ENCODE measurements around the gene IL10RA.

Gene IL10RA

GRCh38 chr11:117980280-117980679 is 5.9 kb upstream of the IL10RA start:
- H3K36me3 ChIP-seq = no peaks in the 10 kb centered on the region
- no peaks in the 10 kb centered on the region for H3K27me3 ChIP-seq (ENCODE audit: insufficient read depth, low read depth, severe bottlenecking)
- no peak overlapping the region for H3K4me3 ChIP-seq (ENCODE audit: low read depth, low read length)
- DNase-seq = no peak
- no peak for TF ChIP-seq CTCF (IDR thresholded peaks at IDR 0.05; ENCODE audit: low read depth, low read length)
- H3K9me3 ChIP-seq (ENCODE audit: severe bottlenecking) = no peaks in the 10 kb centered on the region
- no peak overlapping the region for H3K27ac ChIP-seq

GRCh38 chr11:117980720-117981119 is 5.5 kb upstream of the IL10RA start:
- Histone ChIP-seq H3K27me3 (ENCODE audit: insufficient read depth, low read depth, severe bottlenecking) (no peaks in the 10 kb centered on the region), H3K9me3 (ENCODE audit: severe bottlenecking) (no peaks in the 10 kb centered on the region), H3K27ac (no peak overlapping the region), H3K4me3 (ENCODE audit: low read depth, low read length) (no peak overlapping the region), H3K36me3 (no peaks in the 10 kb centered on the region)
- no peak for TF ChIP-seq CTCF (IDR thresholded peaks at IDR 0.05; ENCODE audit: low read depth, low read length)
- DNase-seq = no peak

GRCh38 chr11:117983163-117983475 is 3.1 kb upstream of the IL10RA start:
- Histone ChIP-seq H3K27me3 (ENCODE audit: insufficient read depth, low read depth, severe bottlenecking) (peaks cover 3% of the 10 kb centered on the region), H3K27ac (no peak overlapping the region)
- no peak for TF ChIP-seq CTCF (IDR thresholded peaks at IDR 0.05; ENCODE audit: low read depth, low read length)

GRCh38 chr11:117984476-117984875 is 1.7 kb upstream of the IL10RA start:
- no peak overlapping the region for H3K4me3 ChIP-seq (ENCODE audit: low read depth, low read length)
- no peak for TF ChIP-seq CTCF (IDR thresholded peaks at IDR 0.05; ENCODE audit: low read depth, low read length)
- peaks cover 3% of the 10 kb centered on the region for H3K27me3 ChIP-seq (ENCODE audit: insufficient read depth, low read depth, severe bottlenecking)
- no peaks in the 10 kb centered on the region for H3K36me3 ChIP-seq
- DNase-seq = no peak
- no peaks in the 10 kb centered on the region for H3K9me3 ChIP-seq (ENCODE audit: severe bottlenecking)
- no peak overlapping the region for H3K27ac ChIP-seq

More at GRCh38 chr11:117983163-117983475, 3.1 kb upstream of the IL10RA start:
- no peak for DNase-seq
- Histone ChIP-seq H3K4me3 (ENCODE audit: low read depth, low read length) (no peak overlapping the region), H3K36me3 (no peaks in the 10 kb centered on the region), H3K9me3 (ENCODE audit: severe bottlenecking) (no peaks in the 10 kb centered on the region)

GRCh38 chr11:117986981-117987574 is 884 bp downstream of the IL10RA start:
- H3K36me3 ChIP-seq = no peaks in the 10 kb centered on the region
- no peak overlapping the region for H3K27ac ChIP-seq
- H3K4me3 ChIP-seq (ENCODE audit: low read depth, low read length) = no peak overlapping the region
- H3K27me3 ChIP-seq (ENCODE audit: insufficient read depth, low read depth, severe bottlenecking) = peaks cover 3% of the 10 kb centered on the region
- H3K9me3 ChIP-seq (ENCODE audit: severe bottlenecking) = no peaks in the 10 kb centered on the region
- no peak for TF ChIP-seq CTCF (IDR thresholded peaks at IDR 0.05; ENCODE audit: low read depth, low read length)
- no peak for DNase-seq
